ENCODE results near the gene SLC16A13.

Gene SLC16A13

DNA sequence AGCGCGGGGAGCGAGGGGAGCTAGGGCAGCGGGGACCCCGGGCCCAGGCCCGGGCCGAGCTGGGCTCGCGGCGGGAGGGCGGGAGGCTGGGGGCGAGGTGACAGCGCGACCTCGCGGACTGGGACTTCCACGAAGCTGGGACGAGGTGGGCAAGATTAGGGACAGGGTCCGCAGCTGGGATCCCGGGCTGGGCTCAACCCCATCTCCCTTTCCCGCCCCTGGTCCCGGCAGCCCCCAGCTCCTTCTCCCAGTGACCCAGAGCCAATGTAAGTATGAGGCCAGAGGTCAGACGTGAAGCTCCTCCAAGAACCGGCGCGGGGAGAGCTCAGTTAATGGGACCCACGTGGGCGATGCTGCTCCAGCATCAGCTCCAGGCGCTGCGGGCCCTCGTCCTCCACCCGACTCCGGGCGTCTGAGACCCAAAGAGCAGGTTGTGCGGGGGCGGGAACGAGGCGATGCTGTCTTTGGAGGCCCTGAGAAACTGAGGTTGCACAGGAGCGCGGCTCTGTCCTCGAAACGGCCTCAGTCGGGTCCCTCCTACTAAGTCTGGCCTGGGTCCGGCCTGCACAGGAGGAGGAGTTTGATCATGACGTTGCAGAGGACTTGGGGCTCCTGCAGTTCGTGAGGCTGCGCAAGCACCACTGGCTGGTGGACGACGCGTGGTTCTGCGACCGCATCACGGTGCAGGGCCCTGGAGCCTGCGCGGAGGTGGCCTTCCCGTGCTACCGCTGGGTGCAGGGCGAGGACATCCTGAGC, 39.4 kb upstream of the SLC16A13 start:
- DNase-seq (ENCODE audit: insufficient read length, low spot score) (no peak), FAIRE-seq (no peak)
- no peak for TF ChIP-seq CTCF (IDR thresholded peaks at IDR 0.05; ENCODE audit: insufficient read depth, missing control alignments)

GRCh38 chr17:6997171-6997570, 38.6 kb upstream of the SLC16A13 start:
- FAIRE-seq = no peak
- DNase-seq (ENCODE audit: insufficient read length, low spot score) = no peak
- TF ChIP-seq CTCF (IDR thresholded peaks at IDR 0.05; ENCODE audit: insufficient read depth, missing control alignments) = no peak

GRCh38 chr17:6998855-6999508, 36.8 kb upstream of the SLC16A13 start:
- FAIRE-seq = no peak
- no peak for DNase-seq (ENCODE audit: insufficient read length, low spot score)

GRCh38 chr17:7001318-7001961, 34.4 kb upstream of the SLC16A13 start:
- DNase-seq (ENCODE audit: insufficient read length, low spot score) (no peak), FAIRE-seq (no peak)
- TF ChIP-seq CTCF (IDR thresholded peaks at IDR 0.05; ENCODE audit: insufficient read depth, missing control alignments) = peak; percentile 10

More at GRCh38 chr17:6998855-6999508, 36.8 kb upstream of the SLC16A13 start:
- TF ChIP-seq CTCF (IDR thresholded peaks at IDR 0.05; ENCODE audit: insufficient read depth, missing control alignments) = no peak

- no peak for TF ChIP-seq CTCF (IDR thresholded peaks at IDR 0.05; ENCODE audit: insufficient read depth, missing control alignments)
- FAIRE-seq (no peak), DNase-seq (ENCODE audit: insufficient read length, low spot score) (no peak)
Measured at GRCh38 chr17:7002288-7003047, 33.3 kb upstream of the SLC16A13 start.

GRCh38 chr17:7003745-7004144, 32.1 kb upstream of the SLC16A13 start:
- TF ChIP-seq CTCF (IDR thresholded peaks at IDR 0.05; ENCODE audit: insufficient read depth, missing control alignments) = no peak
- DNase-seq (ENCODE audit: insufficient read length, low spot score) = no peak
- no peak for FAIRE-seq

Measured in D721Med (cell line).